HEK293T (cell line): Measurements from ENCODE around the gene STARD13.

Experiments
- ELF4 ChIP-seq: fragments of 450-650 bp; IDR thresholded peaks from 2 replicates; pipeline ENCODE4 v1.6.1; 2017; ENCODE audit warnings: antibody characterized with exemption
- NFRKB ChIP-seq: fragments of 450-650 bp; IDR thresholded peaks from 2 replicates; pipeline ENCODE4 v1.6.1; 2016; ENCODE audit warnings: mild to moderate bottlenecking, moderate library complexity

DNA sequence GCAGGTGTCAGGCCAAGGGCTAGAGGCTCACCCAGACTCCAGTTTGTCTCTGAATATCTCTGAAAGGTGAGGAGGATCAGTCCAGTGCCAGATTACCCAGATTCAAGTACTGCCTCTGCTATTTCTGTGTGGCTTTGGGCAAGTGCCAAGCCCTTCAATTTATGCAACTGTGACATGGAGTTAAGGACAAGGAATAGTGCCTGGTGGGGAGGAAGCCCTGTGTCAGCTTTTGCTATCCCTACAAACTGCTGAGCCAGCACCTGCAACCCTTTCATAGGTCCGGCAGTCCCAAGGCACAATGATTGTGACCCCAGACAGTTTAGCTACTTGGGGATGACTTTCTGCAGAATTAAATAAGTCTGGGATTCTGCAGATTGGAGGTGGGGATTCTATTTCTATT lies 146.4 kb downstream of the STARD13 start:
- TF ChIP-seq ELF4 (no peak), NFRKB (no peak)
